GM12872 (cell line): ENCODE results near the gene RAB34.

Source experiments
- TF ChIP-seq, protein P1 (sequence below): IDR thresholded peaks from 3 replicates; pipeline ENCODE4 v1.5.1; 2011; ENCODE audit warnings: low read depth, mild to moderate bottlenecking, low read length, moderate library complexity; ENCODE audit not compliant: insufficient read depth

The RAB34 gene

DNA sequence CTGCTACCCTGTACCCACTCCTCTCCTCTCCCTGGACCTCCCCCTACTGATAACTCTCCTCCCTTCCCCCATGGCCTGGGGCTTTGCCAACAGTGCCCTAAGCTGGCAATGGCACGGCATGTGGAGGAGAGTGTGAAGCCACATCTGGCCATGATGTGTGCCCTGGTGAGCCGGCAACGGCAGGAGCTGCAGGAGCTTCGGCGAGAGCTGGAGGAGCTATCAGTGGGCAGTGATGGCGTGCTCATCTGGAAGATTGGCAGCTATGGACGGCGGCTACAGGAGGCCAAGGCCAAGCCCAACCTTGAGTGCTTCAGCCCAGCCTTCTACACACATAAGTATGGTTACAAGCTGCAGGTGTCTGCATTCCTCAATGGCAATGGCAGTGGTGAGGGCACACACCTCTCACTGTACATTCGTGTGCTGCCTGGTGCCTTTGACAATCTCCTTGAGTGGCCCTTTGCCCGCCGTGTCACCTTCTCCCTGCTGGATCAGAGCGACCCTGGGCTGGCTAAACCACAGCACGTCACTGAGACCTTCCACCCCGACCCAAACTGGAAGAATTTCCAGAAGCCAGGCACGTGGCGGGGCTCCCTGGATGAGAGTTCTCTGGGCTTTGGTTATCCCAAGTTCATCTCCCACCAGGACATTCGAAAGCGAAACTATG, 31.3 kb upstream of the RAB34 start:
- TF ChIP-seq, protein P1, sequence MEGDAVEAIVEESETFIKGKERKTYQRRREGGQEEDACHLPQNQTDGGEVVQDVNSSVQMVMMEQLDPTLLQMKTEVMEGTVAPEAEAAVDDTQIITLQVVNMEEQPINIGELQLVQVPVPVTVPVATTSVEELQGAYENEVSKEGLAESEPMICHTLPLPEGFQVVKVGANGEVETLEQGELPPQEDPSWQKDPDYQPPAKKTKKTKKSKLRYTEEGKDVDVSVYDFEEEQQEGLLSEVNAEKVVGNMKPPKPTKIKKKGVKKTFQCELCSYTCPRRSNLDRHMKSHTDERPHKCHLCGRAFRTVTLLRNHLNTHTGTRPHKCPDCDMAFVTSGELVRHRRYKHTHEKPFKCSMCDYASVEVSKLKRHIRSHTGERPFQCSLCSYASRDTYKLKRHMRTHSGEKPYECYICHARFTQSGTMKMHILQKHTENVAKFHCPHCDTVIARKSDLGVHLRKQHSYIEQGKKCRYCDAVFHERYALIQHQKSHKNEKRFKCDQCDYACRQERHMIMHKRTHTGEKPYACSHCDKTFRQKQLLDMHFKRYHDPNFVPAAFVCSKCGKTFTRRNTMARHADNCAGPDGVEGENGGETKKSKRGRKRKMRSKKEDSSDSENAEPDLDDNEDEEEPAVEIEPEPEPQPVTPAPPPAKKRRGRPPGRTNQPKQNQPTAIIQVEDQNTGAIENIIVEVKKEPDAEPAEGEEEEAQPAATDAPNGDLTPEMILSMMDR, result no peak

GRCh38 chr17:28747801-28748750, 30.4 kb upstream of the RAB34 start:
- TF ChIP-seq, protein P1, result no peak

- TF ChIP-seq, protein P1, result no peak
Observed at GRCh38 chr17:28747051-28747691, 29.5 kb upstream of the RAB34 start.

DNA sequence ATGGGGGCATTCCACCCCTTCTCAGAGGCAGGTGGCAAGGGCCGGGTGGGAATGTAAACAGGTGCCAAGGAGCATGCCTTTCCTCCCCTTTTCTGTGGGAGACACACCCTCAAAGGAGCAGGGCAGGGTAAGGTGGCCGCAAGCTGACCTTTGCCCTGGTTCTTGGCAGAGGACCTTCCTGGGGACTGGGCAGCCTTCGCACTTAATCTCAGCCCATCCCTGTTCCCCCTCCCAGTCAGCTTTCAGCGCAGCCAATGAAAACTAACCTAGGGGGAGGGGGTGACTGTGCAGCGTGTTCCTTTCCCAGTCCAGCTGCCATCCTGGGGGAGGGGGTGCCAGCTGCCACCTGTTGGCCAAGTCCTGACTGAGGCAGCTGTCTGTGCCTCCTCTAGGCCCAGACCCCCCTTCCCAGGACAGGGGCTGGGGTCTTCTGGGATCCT, 29.0 kb upstream of the RAB34 start:
- TF ChIP-seq, protein P1, result no peak

GRCh38 chr17:28745786-28746411, 28.2 kb upstream of the RAB34 start:
- TF ChIP-seq, protein P1, result no peak

- TF ChIP-seq, protein P1, result no peak
Observed at GRCh38 chr17:28744972-28745785, 27.5 kb upstream of the RAB34 start.
